GM23338 (cell line): ENCODE results near the gene CSNK1A1. TPM values are rescaled to one million over a fixed set of nuclear protein-coding genes. Genes with fewer than 3 reads are reported as not detected.

ENCODE experiments used
- ATAC-seq: fragments of 200-7000 bp; cut with Tn5 transposase; 3 replicates; pipeline ENCODE4 v1.9.1; 2020
- DNase-seq: peaks from one replicate; pipeline ENCODE4 v3.0.0-alpha.2; 2015; ENCODE audit warnings: low spot score
- H2AFZ ChIP-seq: fragments of 200-600 bp; sonication (generic); 2 replicates; pipeline ENCODE4 v1.8.0; 2016; ENCODE audit warnings: antibody characterized with exemption, mild to moderate bottlenecking, moderate library complexity
- H3F3A ChIP-seq: fragments of 200-600 bp; sonication (generic); replicated peaks from 2 replicates; pipeline ENCODE4 v1.8.0; 2017; ENCODE audit warnings: antibody characterized with exemption, mixed run types, low read depth
- H3K27ac ChIP-seq: fragments of 200-600 bp; sonication (generic); 2 replicates; pipeline ENCODE4 v1.6.1; 2016; ENCODE audit warnings: low read depth
- H3K27me3 ChIP-seq: fragments of 200-600 bp; sonication (generic); 2 replicates; pipeline ENCODE4 v1.8.0; 2016; ENCODE audit warnings: mild to moderate bottlenecking, mixed run types, moderate library complexity; ENCODE audit not compliant: insufficient read depth
- H3K36me3 ChIP-seq: fragments of 200-600 bp; sonication (generic); 2 replicates; pipeline ENCODE4 v1.8.0; 2016; ENCODE audit warnings: mild to moderate bottlenecking; ENCODE audit not compliant: insufficient read depth
- H3K4me1 ChIP-seq: fragments of 200-600 bp; sonication (generic); 2 replicates; pipeline ENCODE4 v1.8.0; 2016; ENCODE audit warnings: mild to moderate bottlenecking, moderate library complexity; ENCODE audit not compliant: insufficient read depth
- H3K4me2 ChIP-seq: fragments of 200-600 bp; sonication (generic); 2 replicates; pipeline ENCODE4 v1.7.1; 2017; ENCODE audit warnings: mixed run types
- H3K4me3 ChIP-seq: fragments of 200-600 bp; sonication (generic); 2 replicates; pipeline ENCODE4 v1.6.1; 2016; ENCODE audit warnings: mixed run types
- H3K79me2 ChIP-seq: fragments of 200-600 bp; sonication (generic); replicated peaks from 2 replicates; pipeline ENCODE4 v1.8.0; 2017; ENCODE audit warnings: mild to moderate bottlenecking; ENCODE audit not compliant: insufficient read depth
- H3K9me2 ChIP-seq: fragments of 200-600 bp; sonication (generic); 2 replicates; pipeline ENCODE4 v1.8.0; 2017; ENCODE audit not compliant: insufficient read depth
- H4K20me1 ChIP-seq: fragments of 200-600 bp; sonication (generic); replicated peaks from 2 replicates; pipeline ENCODE4 v1.8.0; 2017; ENCODE audit warnings: mild to moderate bottlenecking; ENCODE audit not compliant: insufficient read depth
- H3K27ac Mint-ChIP-seq: 2 replicates; pipeline ENCODE4 v1.8.0; 2020; ENCODE audit warnings: inconsistent platforms, mild to moderate bottlenecking, moderate library complexity, mixed read lengths
- H3K27me3 Mint-ChIP-seq: 3 replicates; pipeline ENCODE4 v1.8.0; 2022; ENCODE audit warnings: low read depth, mild to moderate bottlenecking, moderate library complexity, mixed read lengths, inconsistent platforms; ENCODE audit not compliant: insufficient read depth, poor library complexity
- H3K36me3 Mint-ChIP-seq: 3 replicates; pipeline ENCODE4 v1.8.0; 2021; ENCODE audit warnings: low read depth, mild to moderate bottlenecking, inconsistent platforms, moderate library complexity, mixed read lengths
- H3K4me1 Mint-ChIP-seq: 3 replicates; pipeline ENCODE4 v1.8.0; 2020; ENCODE audit warnings: mild to moderate bottlenecking, inconsistent platforms, mixed read lengths
- H3K4me3 Mint-ChIP-seq: 3 replicates; pipeline ENCODE4 v1.8.0; 2021; ENCODE audit warnings: moderate library complexity, mild to moderate bottlenecking, inconsistent platforms, mixed read lengths
- H3K9me3 Mint-ChIP-seq: 3 replicates; pipeline ENCODE4 v1.8.0; 2020; ENCODE audit warnings: moderate library complexity, mild to moderate bottlenecking, inconsistent platforms, mixed read lengths
- CTCF ChIP-seq, 2 experiments: fragments of 200-600 bp in 1 of 2; sonication (generic) in 1 of 2; conservative IDR thresholded peaks; 2 replicates each; pipeline versions ENCODE4 v1.5.1 to v1.6.1; 2016 to 2017; ENCODE audit warnings: antibody characterized with exemption in 2 of 2, low read depth in 2 of 2, mild to moderate bottlenecking in 2 of 2, moderate library complexity in 1 of 2
- ETS1 ChIP-seq: IDR thresholded peaks from 2 replicates; pipeline ENCODE4 v1.6.1; 2016; ENCODE audit warnings: antibody characterized with exemption
- EZH2phosphoT487 ChIP-seq: fragments of 200-600 bp; sonication (generic); IDR thresholded peaks from one replicate; pipeline ENCODE4 v1.8.1; 2018; ENCODE audit warnings: antibody characterized with exemption; ENCODE audit not compliant: unreplicated experiment
- REST ChIP-seq: IDR thresholded peaks from one replicate; pipeline ENCODE4 v1.6.1; 2018; ENCODE audit warnings: antibody characterized with exemption; ENCODE audit not compliant: unreplicated experiment
- ZNF462 ChIP-seq: fragments of 250-450 bp; sonication (Bioruptor Pico); IDR thresholded peaks from 2 replicates; pipeline ENCODE4 v1.5.0; 2020; ENCODE audit warnings: mild to moderate bottlenecking, moderate library complexity
- polyA plus RNA-seq: library from polyadenylated mRNA; unstranded; fragments of >200 nt; fragmentation: Nextera tagmentation; extraction: Ambion mirVana; gene quantifications from 2 replicates; pipeline ENCODE4 v1.2.1, GENCODE V29; 2016
- total RNA-seq: library from RNA; depleted of rRNA; stranded (reverse); fragments of >200 nt; shearing (Covaris generic); gene quantifications from 2 replicates; pipeline ENCODE4 v1.2.3, GENCODE V29; 2014

Gene CSNK1A1
- total and polyA plus RNA-seq, 2 experiments from 2014 or later, result 110 to 233 TPM

- Mint-ChIP-seq H3K4me3 (no peak overlapping the region), H3K9me3 (no peaks in the 10 kb centered on the region), H3K27ac (no peak overlapping the region), H3K36me3 (peaks cover 60% of the 10 kb centered on the region), H3K4me1 (peaks cover 33% of the 10 kb centered on the region), H3K27me3 (peaks cover 2% of the 10 kb centered on the region)
- Histone ChIP-seq H3K4me1 (peaks cover 28% of the 10 kb centered on the region), H3K9me2 (no peaks in the 10 kb centered on the region), H4K20me1 (peaks cover 77% of the 10 kb centered on the region), H3K36me3 (peaks cover 10% of the 10 kb centered on the region), H3K4me2 (no peak overlapping the region), H3K27me3 (no peaks in the 10 kb centered on the region), H3F3A (no peaks in the 10 kb centered on the region), H3K27ac (no peak overlapping the region), H3K4me3 (no peak overlapping the region), H3K79me2 (peaks cover 98% of the 10 kb centered on the region), H2AFZ (no peak overlapping the region)
- TF ChIP-seq REST (no peak), ZNF462 (CRISPR knock-in tag) (no peak), EZH2phosphoT487 (no peak), CTCF (conservative IDR thresholded peaks at IDR 0.05; ENCODE audit: low read depth in 2 of 2) (no peak), ETS1 (no peak)
- DNase-seq (no peak), ATAC-seq (no peak)
Observed at GRCh38 chr5:149540089-149540488, 11.2 kb downstream of the CSNK1A1 start.
